HEK293T (cell line): ENCODE results near the gene ITGA2.

Source experiments
- CTCF ChIA-PET: fragments of 350-600 bp; formaldehyde crosslinking; extraction: SDS; loops from one replicate; lab custom pipeline; 2021; ENCODE audit warnings: antibody characterized with exemption, inconsistent platforms; lab: Yijun Ruan, JAX
- POLR2A ChIA-PET: fragments of 350-600 bp; formaldehyde crosslinking; extraction: SDS; loops from one replicate; lab custom pipeline; 2020; ENCODE audit warnings: antibody characterized with exemption, inconsistent platforms; lab: Yijun Ruan, JAX
- DNase-seq: peaks from one replicate; pipeline ENCODE4 v3.0.0; 2012; ENCODE audit warnings: mixed read lengths; ENCODE audit errors: extremely low spot score
- ARNT ChIP-seq: fragments of 450-650 bp; IDR thresholded peaks from 2 replicates; pipeline ENCODE4 v1.6.1; 2017; ENCODE audit warnings: mild to moderate bottlenecking
- BHLHE40 ChIP-seq: fragments of 450-650 bp; IDR thresholded peaks from 2 replicates; pipeline ENCODE4 v1.6.1; 2016; ENCODE audit warnings: mild to moderate bottlenecking, moderate library complexity, borderline replicate concordance
- CTBP1 ChIP-seq: fragments of 450-650 bp; IDR thresholded peaks from 2 replicates; pipeline ENCODE4 v1.6.1; 2016; ENCODE audit warnings: borderline replicate concordance
- ELF4 ChIP-seq: fragments of 450-650 bp; IDR thresholded peaks from 2 replicates; pipeline ENCODE4 v1.6.1; 2017; ENCODE audit warnings: antibody characterized with exemption
- FOXA1 ChIP-seq: fragments of 450-650 bp; IDR thresholded peaks from 2 replicates; pipeline ENCODE4 v1.6.1; 2016; ENCODE audit warnings: mild to moderate bottlenecking
- FOXK2 ChIP-seq: fragments of 450-650 bp; IDR thresholded peaks from 2 replicates; pipeline ENCODE4 v1.6.1; 2016; ENCODE audit warnings: mild to moderate bottlenecking
- FOXM1 ChIP-seq: fragments of 450-650 bp; IDR thresholded peaks from 2 replicates; pipeline ENCODE4 v1.6.1; 2017; ENCODE audit warnings: mild to moderate bottlenecking, borderline replicate concordance
- HDGF ChIP-seq: fragments of 450-650 bp; IDR thresholded peaks from 2 replicates; pipeline ENCODE4 v1.6.1; 2017; ENCODE audit warnings: antibody characterized with exemption, borderline replicate concordance
- L3MBTL2 ChIP-seq: fragments of 450-650 bp; conservative IDR thresholded peaks from 2 replicates; pipeline ENCODE4 v1.6.1; 2016; ENCODE audit warnings: mild to moderate bottlenecking
- LEF1 ChIP-seq: fragments of 450-650 bp; IDR thresholded peaks from 2 replicates; pipeline ENCODE4 v1.6.1; 2017; ENCODE audit warnings: mild to moderate bottlenecking, borderline replicate concordance
- NFRKB ChIP-seq: fragments of 450-650 bp; IDR thresholded peaks from 2 replicates; pipeline ENCODE4 v1.6.1; 2016; ENCODE audit warnings: mild to moderate bottlenecking, moderate library complexity
- PKNOX1 ChIP-seq: fragments of 450-650 bp; IDR thresholded peaks from 2 replicates; pipeline ENCODE4 v1.6.1; 2016
- SP1 ChIP-seq: fragments of 450-650 bp; IDR thresholded peaks from 2 replicates; pipeline ENCODE4 v1.6.1; 2017
- SUZ12 ChIP-seq: fragments of 450-650 bp; IDR thresholded peaks from 2 replicates; pipeline ENCODE4 v1.6.1; 2016; ENCODE audit warnings: mild to moderate bottlenecking
- TARDBP ChIP-seq: fragments of 450-650 bp; IDR thresholded peaks from 2 replicates; pipeline ENCODE4 v1.6.1; 2016
- ZNF384 ChIP-seq: fragments of 450-650 bp; IDR thresholded peaks from 2 replicates; pipeline ENCODE4 v1.6.1; 2016

The ITGA2 gene

GRCh38 chr5:53067641-53068040 is 78.5 kb downstream of the ITGA2 start:
- ChIA-PET POLR2A (no interaction called here), CTCF (no interaction called here)
- no peak for TF ChIP-seq HDGF
- no peak for TF ChIP-seq ZNF384
- TF ChIP-seq TARDBP: no peak
- TF ChIP-seq PKNOX1: no peak
- no peak for TF ChIP-seq L3MBTL2
- no peak for TF ChIP-seq FOXM1
- no peak for TF ChIP-seq FOXA1
- no peak for TF ChIP-seq LEF1
- no peak for TF ChIP-seq NFRKB
- TF ChIP-seq ARNT: no peak
- TF ChIP-seq SUZ12: no peak
- TF ChIP-seq CTBP1: no peak
- TF ChIP-seq SP1: no peak
- TF ChIP-seq BHLHE40: no peak
- no peak for DNase-seq

- ChIA-PET POLR2A (no interaction called here), CTCF (no interaction called here)
- no peak for DNase-seq
- TF ChIP-seq BHLHE40: no peak
- TF ChIP-seq NFRKB: no peak
- no peak for TF ChIP-seq ZNF384
- no peak for TF ChIP-seq L3MBTL2
- TF ChIP-seq LEF1: no peak
- TF ChIP-seq FOXK2: no peak
- TF ChIP-seq SP1: no peak
- no peak for TF ChIP-seq ARNT
- TF ChIP-seq FOXA1: no peak
- TF ChIP-seq TARDBP: no peak
- no peak for TF ChIP-seq SUZ12
- no peak for TF ChIP-seq FOXM1
Observed at GRCh38 chr5:53068291-53068836, 79.2 kb downstream of the ITGA2 start.

- ChIA-PET CTCF (no interaction called here), POLR2A (no interaction called here)
- DNase-seq: no peak
- no peak for TF ChIP-seq NFRKB
- TF ChIP-seq SP1: no peak
- TF ChIP-seq LEF1: no peak
- TF ChIP-seq TARDBP: no peak
- no peak for TF ChIP-seq HDGF
- no peak for TF ChIP-seq BHLHE40
Observed at GRCh38 chr5:53069626-53070025, 80.5 kb downstream of the ITGA2 start.

- TF ChIP-seq SUZ12 (no peak), ZNF384 (no peak), BHLHE40 (no peak), TARDBP (no peak), FOXK2 (no peak), FOXA1 (no peak), NFRKB (no peak), SP1 (no peak), PKNOX1 (no peak), CTBP1 (no peak), ARNT (no peak), L3MBTL2 (no peak), LEF1 (no peak), HDGF (no peak), FOXM1 (no peak), ELF4 (no peak)
- DNase-seq: no peak
- POLR2A ChIA-PET: no interaction called here
- CTCF ChIA-PET: no interaction called here
Observed at GRCh38 chr5:53071298-53071697, 82.1 kb downstream of the ITGA2 start.

GRCh38 chr5:53071738-53072137 is 82.6 kb downstream of the ITGA2 start:
- CTCF ChIA-PET: no interaction called here
- no peak for TF ChIP-seq SP1
- TF ChIP-seq TARDBP: no peak
- no peak for TF ChIP-seq FOXM1
- no peak for TF ChIP-seq SUZ12
- TF ChIP-seq CTBP1: no peak
- TF ChIP-seq ZNF384: no peak
- no peak for TF ChIP-seq L3MBTL2
- no peak for TF ChIP-seq ARNT
- no peak for DNase-seq
- POLR2A ChIA-PET: no interaction called here

GRCh38 chr5:53073348-53073747 is 84.2 kb downstream of the ITGA2 start:
- DNase-seq: no peak
- ChIA-PET CTCF (no interaction called here), POLR2A (no interaction called here)
- no peak for TF ChIP-seq BHLHE40
- no peak for TF ChIP-seq FOXA1
- no peak for TF ChIP-seq FOXM1
- TF ChIP-seq SP1: no peak
- TF ChIP-seq ELF4: no peak
- no peak for TF ChIP-seq LEF1
- TF ChIP-seq PKNOX1: no peak
- no peak for TF ChIP-seq NFRKB
- no peak for TF ChIP-seq HDGF
- no peak for TF ChIP-seq L3MBTL2
- TF ChIP-seq TARDBP: no peak
- no peak for TF ChIP-seq FOXK2
- TF ChIP-seq SUZ12: no peak
- TF ChIP-seq ARNT: no peak
- TF ChIP-seq CTBP1: no peak
